ENCODE results near the gene CFAP210. TPM values are rescaled to one million over a fixed set of nuclear protein-coding genes. Genes with fewer than 3 reads are reported as not detected.
"Not testable (repeated sequence)": the region's sequence is repeated elsewhere in the genome, so short reads cannot be mapped to it uniquely, and the experiment has no call there.

The CFAP210 gene
- total and polyA plus RNA-seq, 4 donors = 0.02 to 0.42 (median 0.21) TPM

GRCh38 chr2:169692718-169693117, 1.5 kb downstream of the CFAP210 start:
- Histone ChIP-seq H3K9me3 (ENCODE audit: control insufficient read depth in 4 of 4, low read length in 3 of 4) (no peaks in the 10 kb centered on the region), H3K9ac (ENCODE audit: low read depth in 1 of 2, low read length in 2 of 2) (no peak overlapping the region), H3K4me1 (ENCODE audit: control insufficient read depth in 4 of 4, insufficient read depth in 4 of 4, low read length in 3 of 4) (peaks cover 4 to 18% (median 13%) of the 10 kb centered on the region in 4 donors), H3K27me3 (ENCODE audit: control insufficient read depth in 4 of 4, insufficient read depth in 4 of 4, low read length in 3 of 4) (no peaks in the 10 kb centered on the region), H3K36me3 (ENCODE audit: control insufficient read depth in 4 of 4, insufficient read depth in 3 of 4, low read depth in 1 of 4, low read length in 3 of 4) (no peaks in the 10 kb centered on the region), H3K4me3 (ENCODE audit: low read depth in 1 of 3, low read length in 3 of 3) (no peak overlapping the region), H3K27ac (ENCODE audit: low read depth in 1 of 2, low read length in 2 of 2) (no peak overlapping the region)
- 43% methylated on average over 3 of the region's 3 CpGs for WGBS
- DNase-seq (ENCODE audit: low spot score) = no peak
- TF ChIP-seq JUND (IDR thresholded peaks at IDR 0.05) (no peak), CTCF (IDR thresholded peaks at IDR 0.05; ENCODE audit: low read depth, low read length, missing input control) (no peak), FOXA2 (IDR thresholded peaks at IDR 0.05) (no peak), YY1 (IDR thresholded peaks at IDR 0.05) (no peak), HNF4G (IDR thresholded peaks at IDR 0.05) (no peak)

- Histone ChIP-seq H3K4me3 (ENCODE audit: low read depth in 1 of 3, low read length in 3 of 3) (no peak overlapping the region), H3K9ac (ENCODE audit: low read depth in 1 of 2, low read length in 2 of 2) (no peak overlapping the region), H3K36me3 (ENCODE audit: control insufficient read depth in 4 of 4, insufficient read depth in 3 of 4, low read depth in 1 of 4, low read length in 3 of 4) (no peaks in the 10 kb centered on the region), H3K9me3 (ENCODE audit: control insufficient read depth in 4 of 4, low read length in 3 of 4) (no peaks in the 10 kb centered on the region), H3K27ac (ENCODE audit: low read depth in 1 of 2, low read length in 2 of 2) (no peak overlapping the region), H3K27me3 (ENCODE audit: control insufficient read depth in 4 of 4, insufficient read depth in 4 of 4, low read length in 3 of 4) (no peaks in the 10 kb centered on the region), H3K4me1 (ENCODE audit: control insufficient read depth in 4 of 4, insufficient read depth in 4 of 4, low read length in 3 of 4) (peaks cover 4 to 18% (median 13%) of the 10 kb centered on the region in 4 donors)
- WGBS = 76% methylated on average over 1 of the region's 1 CpG
- TF ChIP-seq MAX (IDR thresholded peaks at IDR 0.05) = no peak
- TF ChIP-seq JUND (IDR thresholded peaks at IDR 0.05) = no peak
- no peak for DNase-seq (ENCODE audit: low spot score)
Measured at GRCh38 chr2:169690958-169691357, 3.2 kb downstream of the CFAP210 start.

- not testable (repeated sequence) for H3K36me3 ChIP-seq (ENCODE audit: control insufficient read depth in 4 of 4, insufficient read depth in 3 of 4, low read depth in 1 of 4, low read length in 3 of 4); DNase-seq (ENCODE audit: low spot score); H3K9me3 ChIP-seq (ENCODE audit: control insufficient read depth in 4 of 4, low read length in 3 of 4); H3K4me3 ChIP-seq (ENCODE audit: low read depth in 1 of 3, low read length in 3 of 3); H3K27me3 ChIP-seq (ENCODE audit: control insufficient read depth in 4 of 4, insufficient read depth in 4 of 4, low read length in 3 of 4); H3K27ac ChIP-seq (ENCODE audit: low read depth in 1 of 2, low read length in 2 of 2); H3K9ac ChIP-seq (ENCODE audit: low read depth in 1 of 2, low read length in 2 of 2)
- peaks cover 5 to 21% (median 11%) of the 10 kb centered on the region in 4 donors for H3K4me1 ChIP-seq (ENCODE audit: control insufficient read depth in 4 of 4, insufficient read depth in 4 of 4, low read length in 3 of 4)
Measured at GRCh38 chr2:169687943-169688342, 6.3 kb downstream of the CFAP210 start.

GRCh38 chr2:169686825-169687224, 7.4 kb downstream of the CFAP210 start:
- not testable (repeated sequence) for H3K9me3 ChIP-seq (ENCODE audit: control insufficient read depth in 4 of 4, low read length in 3 of 4); H3K27ac ChIP-seq (ENCODE audit: low read depth in 1 of 2, low read length in 2 of 2); H3K4me3 ChIP-seq (ENCODE audit: low read depth in 1 of 3, low read length in 3 of 3); H3K27me3 ChIP-seq (ENCODE audit: control insufficient read depth in 4 of 4, insufficient read depth in 4 of 4, low read length in 3 of 4); H3K9ac ChIP-seq (ENCODE audit: low read depth in 1 of 2, low read length in 2 of 2); DNase-seq (ENCODE audit: low spot score); H3K36me3 ChIP-seq (ENCODE audit: control insufficient read depth in 4 of 4, insufficient read depth in 3 of 4, low read depth in 1 of 4, low read length in 3 of 4)
- H3K4me1 ChIP-seq (ENCODE audit: control insufficient read depth in 4 of 4, insufficient read depth in 4 of 4, low read length in 3 of 4) = peaks cover 3 to 17% (median 10%) of the 10 kb centered on the region in 4 donors
- WGBS = 89% methylated on average over 4 of the region's 4 CpGs

GRCh38 chr2:169684712-169685111, 9.5 kb downstream of the CFAP210 start:
- WGBS = 96% methylated on average over 2 of the region's 2 CpGs
- H3K36me3 ChIP-seq (ENCODE audit: control insufficient read depth in 4 of 4, insufficient read depth in 3 of 4, low read depth in 1 of 4, low read length in 3 of 4); H3K9me3 ChIP-seq (ENCODE audit: control insufficient read depth in 4 of 4, low read length in 3 of 4); DNase-seq (ENCODE audit: low spot score); H3K27ac ChIP-seq (ENCODE audit: low read depth in 1 of 2, low read length in 2 of 2); H3K27me3 ChIP-seq (ENCODE audit: control insufficient read depth in 4 of 4, insufficient read depth in 4 of 4, low read length in 3 of 4); H3K9ac ChIP-seq (ENCODE audit: low read depth in 1 of 2, low read length in 2 of 2); H3K4me3 ChIP-seq (ENCODE audit: low read depth in 1 of 3, low read length in 3 of 3): not testable (repeated sequence)
- H3K4me1 ChIP-seq (ENCODE audit: control insufficient read depth in 4 of 4, insufficient read depth in 4 of 4, low read length in 3 of 4) = peaks cover 3 to 17% (median 10%) of the 10 kb centered on the region in 4 donors
